Skeletal muscle cell (primary cell): Measurements from ENCODE around the gene ETFA.
"Not testable (repeated sequence)": the region's sequence is repeated elsewhere in the genome, so short reads cannot be mapped to it uniquely, and the experiment has no call there.

Experiments
- DNase-seq: peaks from one replicate; pipeline ENCODE4 v3.0.0-alpha.2; 2010; ENCODE audit warnings: low read depth
- H3K4me3 ChIP-seq: 2 replicates; pipeline ENCODE4 v1.5.1; 2011; ENCODE audit warnings: low read depth, mild to moderate bottlenecking, control low read depth, low read length, moderate library complexity

Gene ETFA

DNA sequence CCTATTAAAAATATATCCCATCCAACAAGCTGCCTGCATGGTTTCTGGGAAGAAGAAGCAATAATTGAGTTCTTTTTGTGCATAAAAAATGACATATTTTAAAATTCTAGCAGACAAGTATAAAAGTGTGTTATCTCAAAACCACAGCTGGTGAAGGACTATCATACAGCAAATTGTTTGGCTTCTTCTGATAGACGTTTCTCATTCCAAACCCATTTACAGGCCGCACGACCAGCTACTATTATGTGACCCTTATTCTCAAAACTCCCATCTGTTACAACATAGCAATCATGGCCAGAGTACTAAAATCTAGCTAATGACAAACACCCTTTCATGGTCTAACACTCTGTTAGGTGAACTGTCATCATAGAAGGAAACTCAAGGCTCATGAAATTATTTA is 21.7 kb downstream of the ETFA start:
- no peak overlapping the region for H3K4me3 ChIP-seq

DNA sequence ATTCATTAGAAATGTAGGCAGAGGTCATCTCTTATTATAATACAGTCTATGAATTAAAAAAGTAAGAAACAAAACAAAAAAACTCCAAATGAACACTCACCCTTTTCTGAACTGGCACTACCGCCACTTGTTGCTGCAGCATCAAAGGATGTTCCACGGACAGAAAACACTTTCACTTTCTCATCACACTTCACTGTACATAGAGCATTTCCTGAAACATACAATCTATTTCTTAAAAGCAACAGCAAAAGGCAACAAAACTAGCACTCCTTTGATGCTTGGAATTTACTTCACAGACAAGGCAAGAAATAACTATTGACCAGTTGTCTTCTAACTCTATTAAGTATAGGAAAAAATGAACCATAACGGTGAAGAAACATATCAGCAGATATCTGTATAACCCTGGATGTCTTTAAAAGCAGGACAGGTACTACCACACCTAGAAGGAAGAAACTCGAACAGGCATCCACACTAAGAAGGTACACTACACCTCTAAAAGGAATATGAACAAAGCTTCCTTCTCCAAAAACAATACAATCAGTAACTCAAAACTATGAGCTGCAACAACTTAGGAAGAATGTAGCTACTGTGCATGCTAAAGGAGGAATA is 24.9 kb downstream of the ETFA start:
- DNase-seq = no peak
- H3K4me3 ChIP-seq = no peak overlapping the region

More for the DNA sequence above, 21.7 kb downstream of the ETFA start:
- no peak for DNase-seq

DNA sequence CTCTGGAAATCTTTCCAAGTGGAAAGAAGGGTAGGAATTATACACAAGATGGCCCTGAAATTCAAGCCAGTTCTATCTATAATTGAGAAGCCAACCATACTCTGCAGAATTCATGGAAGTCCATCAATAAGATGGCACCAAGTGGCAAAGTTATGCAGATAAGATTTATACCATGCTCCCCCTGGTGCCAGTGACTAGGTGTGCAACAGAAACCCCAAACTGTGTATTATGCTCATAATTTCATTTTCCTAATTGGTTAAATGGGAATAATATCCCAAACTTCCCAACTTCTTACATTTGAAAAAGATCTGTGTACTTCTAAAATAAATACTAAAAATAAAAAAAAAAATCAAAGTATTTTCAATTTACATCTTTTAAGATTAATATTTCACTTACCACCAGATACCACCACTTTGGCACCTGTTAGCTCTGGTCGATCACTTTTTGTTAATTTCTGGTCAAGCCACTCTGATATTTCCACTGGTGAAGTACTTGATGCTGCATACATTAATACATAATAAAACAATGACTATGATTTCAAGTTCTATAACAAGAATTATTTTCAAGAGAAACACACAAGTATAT is 25.9 kb downstream of the ETFA start:
- no peak overlapping the region for H3K4me3 ChIP-seq
- no peak for DNase-seq

DNA sequence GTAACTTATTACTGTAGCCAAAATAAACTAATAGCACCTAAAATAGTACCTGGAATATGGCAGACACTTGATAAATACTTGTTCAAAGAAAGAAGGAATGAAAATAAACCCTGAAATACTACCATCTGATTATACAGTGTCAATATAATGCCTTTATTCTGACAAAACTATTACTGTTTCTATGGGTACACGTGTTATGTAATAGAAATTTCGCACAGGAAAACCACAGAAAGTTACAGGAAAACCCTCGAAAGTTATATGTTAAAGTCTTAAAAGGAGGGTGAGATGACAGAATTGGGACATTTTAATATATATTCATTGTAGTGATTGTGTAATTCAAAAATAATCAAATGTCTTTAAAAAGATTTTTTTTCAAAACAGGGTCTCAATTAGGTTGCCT is 28.8 kb downstream of the ETFA start:
- DNase-seq = no peak
- no peak overlapping the region for H3K4me3 ChIP-seq

DNA sequence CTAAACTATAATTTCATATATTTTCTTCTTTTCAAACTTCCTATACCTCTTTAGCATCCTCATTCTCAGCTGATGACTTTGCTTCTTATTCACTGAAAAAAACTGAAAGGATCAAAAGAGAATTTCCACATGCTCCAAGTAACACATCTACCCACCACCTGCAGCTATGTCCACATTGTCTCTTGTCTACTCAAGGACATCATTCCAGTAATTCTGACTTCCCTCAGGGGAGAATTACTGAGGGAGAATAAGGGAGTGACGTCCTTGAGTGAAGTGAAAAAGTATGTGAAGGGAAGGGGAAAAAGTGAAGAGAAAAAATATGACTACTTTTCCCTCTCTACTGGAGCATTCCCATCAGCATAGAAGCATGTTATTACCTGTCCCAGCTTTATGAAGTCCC is 32.6 kb downstream of the ETFA start:
- no peak overlapping the region for H3K4me3 ChIP-seq
- no peak for DNase-seq

DNA sequence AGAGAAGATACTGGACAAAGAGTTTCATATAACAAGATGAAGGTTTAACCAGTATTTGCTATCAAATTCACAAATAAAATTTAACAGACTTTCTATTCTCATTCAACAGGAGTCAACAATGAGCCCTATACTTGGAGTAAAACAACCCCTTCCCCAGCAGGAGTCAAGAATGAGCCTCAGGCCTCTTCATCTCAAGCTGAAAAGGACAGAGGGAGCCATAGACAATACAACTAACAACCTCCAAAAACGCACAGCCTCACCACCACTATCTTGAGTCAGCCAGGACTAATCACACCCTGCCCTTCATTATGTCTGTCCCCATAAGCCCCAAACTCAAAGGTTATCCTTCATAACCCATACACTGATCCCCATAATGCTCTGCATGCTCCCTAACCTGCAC is 36.4 kb downstream of the ETFA start:
- no peak overlapping the region for H3K4me3 ChIP-seq
- DNase-seq = no peak

DNA sequence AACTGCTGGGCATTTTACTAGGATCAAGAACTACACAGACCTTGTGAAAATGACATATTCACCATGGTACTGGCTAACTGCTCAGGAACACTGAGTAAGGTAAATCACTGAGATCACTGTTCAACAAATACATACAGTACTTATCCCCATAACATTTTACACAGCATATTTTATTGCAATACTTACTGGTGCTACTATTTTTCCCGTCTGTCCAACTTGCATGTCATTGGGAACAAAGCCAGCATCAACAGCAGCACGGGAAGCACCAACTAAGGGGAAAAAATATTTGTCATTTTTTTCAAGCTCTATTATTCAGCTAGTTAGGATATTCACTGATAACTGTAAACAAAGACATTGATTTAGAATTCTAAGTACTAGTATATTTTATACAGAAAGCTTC is 37.0 kb downstream of the ETFA start:
- no peak overlapping the region for H3K4me3 ChIP-seq
- no peak for DNase-seq

DNA sequence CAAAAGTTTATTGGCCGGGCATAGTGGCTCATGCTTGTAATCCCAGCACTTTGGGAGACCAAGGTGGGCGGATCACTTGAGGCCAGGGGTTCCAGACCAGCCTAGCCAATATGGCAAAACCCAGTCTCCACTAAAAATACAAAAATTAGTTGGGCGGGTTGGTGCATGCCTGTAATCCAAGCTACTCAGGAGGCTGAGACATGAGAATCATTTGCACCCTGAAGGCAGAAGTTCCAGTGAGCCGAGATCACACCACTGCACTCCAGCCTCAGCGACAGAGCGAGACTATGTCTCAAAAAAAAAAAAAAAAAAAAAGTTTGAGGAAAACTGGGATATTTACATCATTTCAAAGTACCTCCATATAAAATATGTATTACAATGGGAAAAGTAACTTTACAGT is 40.4 kb downstream of the ETFA start:
- no peak overlapping the region for H3K4me3 ChIP-seq
- no peak for DNase-seq

DNA sequence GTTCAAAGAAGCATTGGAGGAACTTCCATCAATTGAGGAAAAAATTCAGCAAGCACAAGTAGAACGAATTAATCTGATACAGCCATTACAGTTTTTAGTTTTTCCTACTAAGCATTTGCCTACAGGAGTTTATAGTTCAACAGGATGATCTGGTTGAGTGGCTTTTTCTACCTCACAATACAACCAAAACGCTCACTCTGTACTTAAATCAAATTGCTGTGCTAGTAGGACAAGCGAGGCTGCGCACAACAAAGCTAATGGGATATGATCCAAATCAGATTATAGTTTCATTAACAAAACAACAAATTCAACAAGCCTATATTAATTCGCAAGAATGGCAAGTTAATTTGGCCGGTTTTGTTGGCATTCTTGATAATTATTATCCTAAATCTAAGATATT is 44.2 kb downstream of the ETFA start:
- no peak overlapping the region for H3K4me3 ChIP-seq
- DNase-seq = no peak

DNA sequence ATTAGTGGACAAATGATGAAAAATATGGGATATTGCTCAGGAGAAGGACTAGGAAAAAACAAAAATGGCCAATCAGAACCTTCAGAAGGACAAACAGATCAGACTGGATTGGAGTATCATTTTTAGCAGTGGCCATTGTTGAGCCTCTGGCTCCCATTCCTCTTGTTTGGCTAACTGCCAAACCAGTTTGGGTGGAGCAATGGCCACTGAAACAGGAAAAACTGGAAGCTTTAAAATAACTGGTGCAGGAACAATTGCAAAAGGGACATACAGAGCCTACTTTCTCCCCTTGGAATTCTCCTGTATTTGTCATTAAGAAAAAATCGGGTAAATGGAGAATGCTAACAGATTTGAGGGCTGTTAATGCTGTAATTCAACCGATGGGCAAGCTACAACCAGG is 45.5 kb downstream of the ETFA start:
- not testable (repeated sequence) for H3K4me3 ChIP-seq

DNA sequence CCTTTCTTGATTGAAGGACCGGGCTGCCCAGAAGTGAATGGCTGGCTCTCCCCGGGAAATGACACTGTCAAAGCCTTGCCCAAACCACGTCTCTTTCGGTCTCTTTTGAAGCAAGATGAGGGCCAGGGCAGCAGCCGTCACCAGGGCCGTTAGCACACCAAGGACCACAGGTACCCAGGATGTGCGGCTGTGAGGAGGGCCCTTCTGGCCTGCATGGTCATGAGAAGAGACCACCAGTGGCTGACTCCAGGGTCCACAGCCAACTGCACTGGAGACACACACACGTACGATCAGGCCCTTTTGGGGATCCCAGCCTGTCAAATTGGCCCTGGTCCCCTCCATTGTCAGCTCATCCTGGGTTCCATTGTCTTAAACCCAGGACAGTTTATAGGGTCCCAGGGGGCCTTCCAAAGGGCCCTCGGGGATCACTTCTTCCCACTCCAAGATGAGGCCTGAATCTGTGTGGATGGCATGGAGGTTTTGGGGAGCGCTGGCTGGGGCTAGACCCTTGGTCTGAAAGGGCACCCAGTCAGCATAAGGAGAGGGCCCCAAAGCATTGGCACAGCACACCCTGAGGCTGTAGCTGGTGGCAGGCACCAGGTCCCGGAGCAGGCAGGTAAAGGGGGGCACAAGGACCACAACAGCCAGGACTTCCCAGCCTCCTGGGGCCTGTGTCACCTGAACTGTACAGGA is 50.9 kb downstream of the ETFA start:
- no peak overlapping the region for H3K4me3 ChIP-seq
- no peak for DNase-seq

More for the DNA sequence above, 45.5 kb downstream of the ETFA start:
- DNase-seq = not testable (repeated sequence)

DNA sequence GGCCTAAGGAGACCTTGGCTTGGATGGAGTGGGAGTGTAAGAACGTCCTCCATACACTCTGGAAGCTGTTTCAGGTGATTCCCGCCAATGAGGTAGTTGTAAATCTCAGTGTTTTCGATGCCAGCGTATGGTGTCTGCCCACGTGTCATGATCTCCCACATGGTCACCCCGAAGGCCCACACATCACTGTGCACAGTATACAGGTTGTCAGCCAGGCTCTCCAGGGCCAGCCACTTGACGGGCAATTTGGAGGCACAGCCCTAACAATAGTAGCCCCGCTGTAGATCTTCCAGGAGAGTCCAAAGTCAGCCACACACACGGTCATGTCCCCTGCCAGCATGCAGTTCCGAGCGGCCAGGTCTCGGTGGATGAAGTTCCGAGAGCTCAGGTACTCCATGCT is 51.9 kb downstream of the ETFA start:
- DNase-seq = no peak

DNA sequence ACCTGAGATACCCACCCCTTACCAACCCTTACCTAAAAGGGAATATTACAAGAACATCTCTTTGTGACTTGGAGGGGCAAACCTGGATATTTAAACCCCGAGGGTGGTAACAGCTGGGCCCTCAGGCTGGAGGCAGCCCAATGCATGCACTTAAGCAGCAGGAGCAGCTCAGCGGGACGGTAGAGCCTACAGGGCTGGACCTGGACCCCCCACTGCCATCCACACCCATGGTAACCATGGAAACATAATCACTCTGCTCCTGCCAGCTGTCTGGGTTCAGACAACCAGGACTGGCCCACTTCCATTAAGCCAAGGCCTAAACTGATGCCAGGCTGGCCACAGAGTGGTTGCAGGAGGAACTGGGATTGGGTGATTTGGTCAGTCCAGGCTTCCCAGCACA is 52.8 kb downstream of the ETFA start:
- no peak overlapping the region for H3K4me3 ChIP-seq
- DNase-seq = no peak

More for the DNA sequence above, 51.9 kb downstream of the ETFA start:
- H3K4me3 ChIP-seq = no peak overlapping the region

DNA sequence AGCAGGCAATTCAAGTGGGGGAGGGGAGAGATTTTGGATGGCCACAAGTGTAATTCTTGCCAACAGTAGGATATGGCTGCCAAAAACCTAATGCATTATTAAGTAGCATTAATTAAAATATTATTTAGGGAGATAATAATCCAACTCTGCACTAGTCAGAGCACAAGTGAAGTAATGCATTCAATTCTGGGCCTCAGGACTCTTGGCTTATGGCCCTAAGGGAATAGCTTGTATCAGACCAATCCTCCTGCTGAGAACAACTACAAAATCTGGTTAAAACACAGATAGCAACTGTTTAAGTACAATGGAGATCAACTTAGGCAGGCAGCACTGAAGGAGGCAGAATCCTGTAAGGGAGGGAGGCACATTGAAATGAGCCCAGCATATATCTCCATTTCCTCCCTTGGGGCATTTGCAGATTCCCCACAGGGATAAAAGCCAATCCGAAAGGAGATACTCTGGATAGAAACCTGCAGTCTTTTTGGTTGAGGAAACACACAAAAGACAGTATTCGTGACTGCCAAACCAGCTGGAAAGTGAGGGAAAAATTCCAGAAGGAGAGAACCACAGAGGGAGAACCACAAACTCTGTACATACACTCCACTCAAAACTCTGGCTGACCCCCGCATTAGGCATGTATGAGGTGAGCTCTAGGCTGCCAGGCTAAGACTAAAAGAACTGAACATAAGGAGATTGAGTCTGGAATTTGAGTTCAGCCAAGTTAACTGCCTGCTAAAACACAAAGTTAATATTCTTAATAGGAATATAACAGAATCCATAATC is 57.4 kb downstream of the ETFA start:
- H3K4me3 ChIP-seq = no peak overlapping the region
- DNase-seq = no peak

DNA sequence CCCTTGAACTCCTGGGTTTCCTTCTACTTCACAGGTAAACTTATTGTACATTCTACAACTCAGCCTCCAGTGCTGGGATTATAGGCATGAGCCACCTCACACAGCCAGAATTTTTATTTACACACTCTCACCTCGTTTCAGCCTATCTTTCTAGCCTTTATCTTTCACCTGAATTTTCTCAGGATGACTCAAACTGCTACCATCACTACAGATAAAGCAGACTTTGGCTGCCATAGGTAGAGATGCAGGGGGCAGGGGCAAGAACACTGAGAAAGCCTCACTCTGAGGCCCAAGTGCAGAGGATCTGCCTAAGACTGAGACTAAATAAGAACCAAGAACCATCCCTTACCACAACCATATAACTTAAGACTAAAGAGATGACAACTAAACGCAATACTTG is 59.0 kb downstream of the ETFA start:
- no peak for DNase-seq
- H3K4me3 ChIP-seq = no peak overlapping the region

DNA sequence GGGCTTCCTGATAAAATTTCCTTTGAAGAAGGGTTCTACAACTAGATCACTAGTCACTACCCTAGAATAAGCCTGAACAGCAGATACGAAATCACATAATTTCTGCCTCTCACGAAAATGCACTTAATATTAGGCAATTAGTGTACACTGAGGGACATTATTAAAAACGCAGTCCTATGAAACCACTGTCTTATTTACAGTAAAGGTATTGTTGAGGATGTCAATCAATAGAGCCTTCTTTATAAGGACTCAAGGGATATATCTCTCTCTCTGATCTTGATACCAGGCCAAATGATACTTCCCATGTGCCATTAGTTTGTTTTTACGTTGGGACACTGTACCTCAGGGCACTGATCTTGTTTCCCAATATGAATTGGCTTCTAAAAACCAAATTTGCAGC is 59.6 kb downstream of the ETFA start:
- H3K4me3 ChIP-seq = no peak overlapping the region
- no peak for DNase-seq

DNA sequence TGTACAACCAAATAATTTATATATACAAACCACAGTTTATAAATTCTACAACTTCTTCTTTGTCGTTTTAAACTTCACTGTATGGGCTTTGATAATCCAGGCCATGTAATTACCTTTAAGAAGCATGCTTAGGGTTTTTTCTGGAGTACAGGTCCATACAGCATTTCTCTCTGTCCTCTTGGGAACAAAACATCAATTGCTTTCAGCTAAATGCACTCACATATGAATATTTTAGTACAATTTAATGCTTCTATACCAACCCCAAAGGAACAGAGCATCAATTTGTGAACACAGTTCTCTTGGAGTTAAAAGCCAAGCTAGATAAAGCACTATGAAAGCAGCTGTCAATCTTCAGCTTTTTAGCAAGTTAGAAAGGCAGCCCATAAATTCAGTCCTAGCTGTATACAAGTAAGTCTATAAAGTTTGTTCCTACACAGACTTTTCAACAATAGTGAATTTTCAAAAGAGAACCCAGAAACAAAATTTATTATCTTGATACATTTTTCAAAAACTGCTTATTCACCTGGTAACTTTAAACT is 66.1 kb downstream of the ETFA start:
- H3K4me3 ChIP-seq = no peak overlapping the region
- DNase-seq = no peak

DNA sequence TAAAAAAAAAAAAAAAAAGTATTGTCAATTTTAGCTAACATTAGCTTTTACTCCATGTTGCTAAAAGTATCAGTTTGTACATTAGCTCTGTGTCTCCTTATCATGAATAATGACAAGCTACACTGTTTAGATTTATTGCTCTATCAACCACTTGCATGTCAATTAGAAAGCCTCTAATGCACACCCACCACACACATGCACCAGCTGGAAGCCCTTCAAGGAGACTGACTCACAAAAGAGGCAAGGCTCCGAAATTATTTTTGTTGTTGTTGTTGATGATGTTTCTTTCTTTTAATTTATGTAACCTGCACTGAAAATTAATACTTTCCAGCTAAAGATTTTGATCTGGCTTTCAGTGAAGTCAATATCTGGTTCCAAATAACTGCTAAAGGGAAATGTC is 71.5 kb downstream of the ETFA start:
- no peak overlapping the region for H3K4me3 ChIP-seq
- DNase-seq = no peak

DNA sequence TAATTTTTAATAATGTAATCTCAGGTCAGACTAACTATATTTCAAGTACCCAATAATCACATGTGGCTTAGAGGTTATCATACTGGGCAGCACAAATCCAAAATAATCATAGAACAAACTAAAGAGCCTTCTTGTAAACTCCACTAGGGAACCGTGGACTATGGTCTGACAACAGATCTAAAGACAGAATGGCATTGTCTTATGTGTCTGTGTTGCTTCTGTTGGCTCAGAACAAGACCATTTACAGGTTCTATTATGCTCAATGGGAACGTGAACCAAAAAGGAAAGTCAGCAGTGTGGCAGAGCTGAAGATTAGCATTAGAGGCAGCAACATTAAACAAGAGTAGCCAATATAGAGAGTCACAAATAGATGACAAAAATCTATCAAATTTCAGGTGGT is 74.9 kb downstream of the ETFA start:
- DNase-seq = no peak

DNA sequence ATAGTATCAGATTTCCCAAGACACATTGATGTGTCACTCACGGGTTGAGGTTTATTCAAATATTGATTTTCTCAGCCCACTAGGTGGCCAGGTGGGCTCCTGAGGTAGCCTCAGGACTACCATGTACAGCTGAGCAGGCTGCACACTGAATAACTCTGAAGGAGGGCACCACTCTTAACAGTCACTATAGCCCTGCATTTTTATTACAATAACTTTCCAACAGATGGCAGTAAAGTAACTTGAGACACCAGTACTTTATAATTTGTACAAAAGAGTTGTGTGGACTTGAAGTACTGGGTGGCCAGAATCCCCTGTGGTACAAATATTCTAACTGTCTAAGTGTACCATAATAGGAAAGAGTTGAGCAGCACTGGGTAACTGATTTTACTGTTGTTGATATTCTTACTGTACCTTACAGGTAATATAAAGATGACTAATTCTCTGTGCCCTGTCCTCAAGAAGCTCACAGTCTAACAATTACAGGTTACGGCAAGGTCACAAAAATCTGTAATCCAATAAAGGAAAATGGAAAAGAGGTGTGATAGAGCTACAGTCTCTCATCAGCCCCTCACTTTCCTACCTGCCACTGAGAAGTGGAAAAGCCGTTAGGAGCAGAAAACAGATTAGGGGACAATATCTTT is 76.0 kb downstream of the ETFA start:
- no peak overlapping the region for H3K4me3 ChIP-seq
- DNase-seq = peak; percentile 0

More for the DNA sequence above, 74.9 kb downstream of the ETFA start:
- H3K4me3 ChIP-seq = no peak overlapping the region
